ENCODE measurements around the gene SSH2. TPM values are rescaled to one million over a fixed set of nuclear protein-coding genes. Genes with fewer than 3 reads are reported as not detected.

The SSH2 gene
- total and polyA plus RNA-seq, 9 of the 15 experiments (the other 6 are each of a cell fraction or from before 2014, with no cell fraction given): 3.9 to 16.1 (median 10.2) TPM

DNA sequence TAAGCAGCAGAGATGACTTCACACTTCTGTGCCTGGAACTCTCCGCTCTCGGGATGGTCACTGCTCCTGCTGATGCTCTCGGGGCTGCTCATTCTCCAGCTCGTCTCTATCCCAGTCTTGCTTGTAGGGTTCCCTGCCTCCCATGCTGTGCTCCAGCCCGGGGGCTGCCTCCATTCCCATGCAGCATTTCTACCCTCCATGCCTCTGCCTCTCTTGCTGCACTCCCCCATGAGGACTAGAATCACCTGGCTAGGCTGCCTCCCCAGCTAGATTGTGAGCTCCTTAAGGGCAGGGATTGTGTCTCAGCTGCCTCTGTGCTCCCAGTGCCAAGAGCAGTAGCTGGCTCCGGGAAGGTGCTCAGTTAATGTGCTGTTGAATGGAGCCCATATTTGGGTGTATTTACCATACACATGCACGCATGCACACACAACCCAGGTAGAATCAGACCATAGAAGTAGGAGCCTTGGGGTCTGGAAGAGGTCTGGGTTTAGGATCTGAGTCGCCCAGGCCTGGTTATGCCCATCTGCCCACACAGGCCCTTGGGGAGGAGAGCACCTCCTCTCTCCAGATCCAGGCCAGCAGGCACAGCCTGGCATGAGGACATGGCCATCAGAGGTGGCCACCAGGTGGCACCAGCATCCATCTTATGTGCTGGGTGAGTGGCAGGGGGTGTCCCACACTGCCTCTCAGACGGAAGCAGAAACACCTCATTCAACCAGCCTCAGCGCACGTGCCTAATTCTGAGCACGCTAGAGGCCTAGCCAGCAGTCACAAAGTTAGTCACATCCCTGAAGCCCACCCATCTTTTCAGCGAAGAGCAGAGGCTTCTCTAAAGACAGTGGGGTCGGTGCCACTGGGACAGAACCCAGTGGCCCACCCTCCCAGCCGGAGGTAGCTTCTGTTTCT is 349.9 kb downstream of the SSH2 start (continued):
- TF ChIP-seq NR1H2 (CRISPR knock-in tag; IDR thresholded peaks at IDR 0.05): no peak
- TF ChIP-seq ATF7 (IDR thresholded peaks at IDR 0.05): peak; percentile 18; the same call in 1 of the 2 replicates
- TF ChIP-seq SMAD4 (CRISPR knock-in tag; conservative IDR thresholded peaks at IDR 0.05): 0 out of 2 replicates have a peak, but pooled peaks have one; percentile 32
- TF ChIP-seq NONO (IDR thresholded peaks at IDR 0.05; ENCODE audit: low read depth in 2 of 2, low read length in 1 of 2): no peak
- no peak for TF ChIP-seq PRMT5 (CRISPR knock-in tag; IDR thresholded peaks at IDR 0.05)
- TF ChIP-seq, protein P1, sequence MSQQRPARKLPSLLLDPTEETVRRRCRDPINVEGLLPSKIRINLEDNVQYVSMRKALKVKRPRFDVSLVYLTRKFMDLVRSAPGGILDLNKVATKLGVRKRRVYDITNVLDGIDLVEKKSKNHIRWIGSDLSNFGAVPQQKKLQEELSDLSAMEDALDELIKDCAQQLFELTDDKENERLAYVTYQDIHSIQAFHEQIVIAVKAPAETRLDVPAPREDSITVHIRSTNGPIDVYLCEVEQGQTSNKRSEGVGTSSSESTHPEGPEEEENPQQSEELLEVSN (IDR thresholded peaks at IDR 0.05; ENCODE audit: borderline replicate concordance in 1 of 2, extremely low read depth in 1 of 2, insufficient read depth in 1 of 2, insufficient read length in 1 of 2, low read depth in 1 of 2, low read length in 1 of 2, poor library complexity in 1 of 2, severe bottlenecking in 1 of 2): peak; percentile 18 to 35
- no peak for TF ChIP-seq ZNF764 (CRISPR knock-in tag; IDR thresholded peaks at IDR 0.05; ENCODE audit: low read depth)
- TF ChIP-seq ZNF76 (CRISPR knock-in tag; IDR thresholded peaks at IDR 0.05; ENCODE audit: borderline replicate concordance): no peak
- no peak for TF ChIP-seq RFX7 (CRISPR knock-in tag; IDR thresholded peaks at IDR 0.05)
- TF ChIP-seq JUNB (CRISPR knock-in tag; conservative IDR thresholded peaks at IDR 0.05): no peak
- TF ChIP-seq, protein P2, sequence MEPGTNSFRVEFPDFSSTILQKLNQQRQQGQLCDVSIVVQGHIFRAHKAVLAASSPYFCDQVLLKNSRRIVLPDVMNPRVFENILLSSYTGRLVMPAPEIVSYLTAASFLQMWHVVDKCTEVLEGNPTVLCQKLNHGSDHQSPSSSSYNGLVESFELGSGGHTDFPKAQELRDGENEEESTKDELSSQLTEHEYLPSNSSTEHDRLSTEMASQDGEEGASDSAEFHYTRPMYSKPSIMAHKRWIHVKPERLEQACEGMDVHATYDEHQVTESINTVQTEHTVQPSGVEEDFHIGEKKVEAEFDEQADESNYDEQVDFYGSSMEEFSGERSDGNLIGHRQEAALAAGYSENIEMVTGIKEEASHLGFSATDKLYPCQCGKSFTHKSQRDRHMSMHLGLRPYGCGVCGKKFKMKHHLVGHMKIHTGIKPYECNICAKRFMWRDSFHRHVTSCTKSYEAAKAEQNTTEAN (CRISPR knock-in tag; IDR thresholded peaks at IDR 0.05): no peak
- TF ChIP-seq PTTG1 (tag; IDR thresholded peaks at IDR 0.05; ENCODE audit: low read depth): no peak
- TF ChIP-seq SMC3 (conservative IDR thresholded peaks at IDR 0.05; ENCODE audit: insufficient read depth, low read depth, low read length): peak; percentile 81
